CD4-positive, alpha-beta memory T cell (primary cell): ENCODE measurements around the gene KLHL35. TPM values are rescaled to one million over a fixed set of nuclear protein-coding genes. Genes with fewer than 3 reads are reported as not detected.

Source experiments
- CTCF ChIA-PET: fragments of 350-600 bp; sonication (Branson Sonifier 250); formaldehyde crosslinking; loops from one replicate; lab custom pipeline; 2021; ENCODE audit warnings: inconsistent platforms; ENCODE audit not compliant: partially characterized antibody; lab: Charles Lee
- POLR2A ChIA-PET: fragments of 350-600 bp; sonication (Branson Sonifier 250); formaldehyde crosslinking; loops from one replicate; lab custom pipeline; 2021; ENCODE audit not compliant: partially characterized antibody; lab: Charles Lee
- DNase-seq, 5 donors: peaks; one replicate each; pipeline versions ENCODE4 v3.0.0 to v3.0.0-alpha.2; 2020 to 2022; ENCODE audit warnings: mixed read lengths in 1 of 5
- H3K27ac ChIP-seq: one replicate; pipeline ENCODE4 v1.7.0; 2013; ENCODE audit warnings: low read depth, low read length
- H3K27me3 ChIP-seq: 2 replicates; pipeline ENCODE4 v1.7.0; 2013; ENCODE audit warnings: mild to moderate bottlenecking, low read length, moderate library complexity; ENCODE audit not compliant: insufficient read depth
- H3K36me3 ChIP-seq: 2 replicates; pipeline ENCODE4 v1.7.0; 2013; ENCODE audit warnings: mild to moderate bottlenecking, low read length, moderate library complexity; ENCODE audit not compliant: insufficient read depth
- H3K4me1 ChIP-seq: 2 replicates; pipeline ENCODE4 v1.7.0; 2013; ENCODE audit warnings: mild to moderate bottlenecking, low read length, moderate library complexity; ENCODE audit not compliant: insufficient read depth
- H3K4me3 ChIP-seq, 2 donors: one replicate each; pipeline ENCODE4 v1.7.0; 2013; ENCODE audit warnings: low read length in 2 of 2, mild to moderate bottlenecking in 1 of 2
- H3K9me3 ChIP-seq, 2 donors: one replicate each; pipeline ENCODE4 v1.7.0; 2013; ENCODE audit warnings: low read length in 2 of 2, control low read depth in 1 of 2; ENCODE audit not compliant: control insufficient read depth in 1 of 2
- H3K27ac Mint-ChIP-seq, 7 donors: one replicate each; pipeline ENCODE4 v1.8.0; 2020 to 2021; ENCODE audit warnings: mixed read lengths in 7 of 7, mild to moderate bottlenecking in 6 of 7, inconsistent platforms in 3 of 7, moderate library complexity in 3 of 7
- H3K27me3 Mint-ChIP-seq, 2 donors: one replicate each; pipeline ENCODE4 v1.8.0; 2020 to 2021; ENCODE audit warnings: mixed read lengths in 2 of 2
- H3K36me3 Mint-ChIP-seq, 2 donors: one replicate each; pipeline ENCODE4 v1.8.0; 2020 to 2021; ENCODE audit warnings: mixed read lengths in 2 of 2, inconsistent platforms in 1 of 2, mild to moderate bottlenecking in 1 of 2
- H3K4me1 Mint-ChIP-seq, 4 donors: one replicate each; pipeline ENCODE4 v1.8.0; 2020 to 2021; ENCODE audit warnings: mixed read lengths in 4 of 4, mild to moderate bottlenecking in 1 of 4
- H3K4me3 Mint-ChIP-seq, 8 donors: one replicate each; pipeline ENCODE4 v1.8.0; 2020 to 2021; ENCODE audit warnings: mixed read lengths in 8 of 8, mild to moderate bottlenecking in 7 of 8, moderate library complexity in 6 of 8, inconsistent platforms in 3 of 8
- H3K9me3 Mint-ChIP-seq, 8 donors: one replicate each; pipeline ENCODE4 v1.8.0; 2020 to 2021; ENCODE audit warnings: mixed read lengths in 8 of 8, mild to moderate bottlenecking in 5 of 8, inconsistent platforms in 3 of 8, moderate library complexity in 1 of 8
- intact Hi-C: fragments of 100-400 bp; cut with micrococcal nuclease; formaldehyde crosslinking; loops from one replicate; pipeline ENCODE4 v1.15.1; 2023
- polyA plus RNA-seq, 2 donors: library from polyadenylated mRNA; unstranded; fragments of 300-500 nt; fragmentation: Illumina TruSeq; gene quantifications; one replicate each; pipeline ENCODE4 v1.2.3, GENCODE V29; 2021
- total RNA-seq, 2 experiments: library from RNA; stranded (reverse); gene quantifications; one replicate each; pipeline ENCODE4 v1.2.3, GENCODE V29; 2021

Gene KLHL35
- total and polyA plus RNA-seq, 4 experiments from 2014 or later: 0.93 to 1.5 (median 1.3) TPM

GRCh38 chr11:75440960-75441803 is 8.2 kb upstream of the KLHL35 start:
- no peak for DNase-seq
- peaks cover 0 to 7% (median 3%) of the 10 kb centered on the region in 4 donors for H3K4me1 Mint-ChIP-seq
- no peaks in the 10 kb centered on the region for H3K9me3 Mint-ChIP-seq
- ChIA-PET CTCF (interaction anchor here (5.7 to 8.3 kb wide), 2 partner anchors 52 to 91 kb away, joined by 36 to 301 read pairs; no protein-coding TSS in a partner anchor), POLR2A (interaction anchor here (1.1 kb wide), 1 partner anchor 85 kb away, joined by 3 read pairs; the partner anchor contains the start of gene GDPD5)
- H3K27ac Mint-ChIP-seq: no peak overlapping the region
- no peaks in the 10 kb centered on the region for H3K27me3 Mint-ChIP-seq
- no peak overlapping the region for H3K27ac ChIP-seq
- H3K27me3 ChIP-seq: no peaks in the 10 kb centered on the region
- peaks cover 21 to 35% of the 10 kb centered on the region in 2 donors for H3K36me3 Mint-ChIP-seq
- no peak overlapping the region for H3K4me3 ChIP-seq
- no peak overlapping the region for H3K4me3 Mint-ChIP-seq
- peaks cover 4% of the 10 kb centered on the region for H3K36me3 ChIP-seq
- peaks cover 5% of the 10 kb centered on the region for H3K4me1 ChIP-seq
- no peaks in the 10 kb centered on the region for H3K9me3 ChIP-seq
- intact Hi-C loops: no loop called here

GRCh38 chr11:75439495-75440120 is 6.6 kb upstream of the KLHL35 start:
- Histone ChIP-seq H3K4me1 (no peaks in the 10 kb centered on the region), H3K27ac (no peak overlapping the region), H3K9me3 (no peaks in the 10 kb centered on the region), H3K36me3 (peaks cover 4% of the 10 kb centered on the region), H3K4me3 (no peak overlapping the region), H3K27me3 (no peaks in the 10 kb centered on the region)
- peak overlapping the region in 1 of 7 donors; percentile 53 for H3K27ac Mint-ChIP-seq
- DNase-seq: no peak
- ChIA-PET CTCF (interaction anchor here (1.5 to 8.3 kb wide), 2 partner anchors 93 to 160 kb away, joined by 4 to 301 read pairs; no protein-coding TSS in a partner anchor), POLR2A (no interaction called here)
- no peaks in the 10 kb centered on the region for H3K9me3 Mint-ChIP-seq
- H3K4me1 Mint-ChIP-seq: no peaks in the 10 kb centered on the region
- peaks cover 27 to 44% of the 10 kb centered on the region in 2 donors for H3K36me3 Mint-ChIP-seq
- intact Hi-C loops: no loop called here
- no peaks in the 10 kb centered on the region for H3K27me3 Mint-ChIP-seq
- H3K4me3 Mint-ChIP-seq: no peak overlapping the region

- Histone ChIP-seq H3K4me3 (no peak overlapping the region), H3K27ac (no peak overlapping the region), H3K9me3 (no peaks in the 10 kb centered on the region), H3K4me1 (no peaks in the 10 kb centered on the region), H3K36me3 (peaks cover 4% of the 10 kb centered on the region), H3K27me3 (no peaks in the 10 kb centered on the region)
- Mint-ChIP-seq H3K4me1 (no peaks in the 10 kb centered on the region), H3K27me3 (no peaks in the 10 kb centered on the region), H3K9me3 (no peaks in the 10 kb centered on the region), H3K4me3 (no peak overlapping the region), H3K27ac (peak overlapping the region in 1 of 7 donors; percentile 24), H3K36me3 (peaks cover 27 to 44% of the 10 kb centered on the region in 2 donors)
- intact Hi-C loops: no loop called here
- DNase-seq: no peak
- ChIA-PET CTCF (interaction anchor here (1.5 to 8.3 kb wide), 2 partner anchors 94 to 159 kb away, joined by 4 to 301 read pairs; no protein-coding TSS in a partner anchor), POLR2A (no interaction called here)
These were observed 6.0 kb upstream of the KLHL35 start for GRCh38 chr11:75439026-75439425.

GRCh38 chr11:75437966-75438659 is 5.1 kb upstream of the KLHL35 start:
- no peak for DNase-seq
- H3K4me3 ChIP-seq: no peak overlapping the region
- Mint-ChIP-seq H3K27ac (peak overlapping the region in 2 of 7 donors; percentile 24 to 60), H3K4me3 (no peak overlapping the region), H3K9me3 (no peaks in the 10 kb centered on the region), H3K4me1 (peaks cover 0 to 3% (median 0%) of the 10 kb centered on the region in 4 donors), H3K36me3 (peaks cover 27 to 39% of the 10 kb centered on the region in 2 donors), H3K27me3 (peaks cover 2 to 3% of the 10 kb centered on the region in 2 donors)
- no peaks in the 10 kb centered on the region for H3K27me3 ChIP-seq
- POLR2A ChIA-PET: interaction anchor here (0.6 kb wide), 1 partner anchor 38 kb away, joined by 3 read pairs; no protein-coding TSS in a partner anchor
- no peaks in the 10 kb centered on the region for H3K4me1 ChIP-seq
- peaks cover 4% of the 10 kb centered on the region for H3K36me3 ChIP-seq
- CTCF ChIA-PET: interaction anchor here (1.5 kb wide), 1 partner anchor 158 kb away, joined by 4 read pairs; no protein-coding TSS in a partner anchor
- intact Hi-C loops: no loop called here
- no peak overlapping the region for H3K27ac ChIP-seq
- H3K9me3 ChIP-seq: no peaks in the 10 kb centered on the region

GRCh38 chr11:75436806-75437205 is 3.8 kb upstream of the KLHL35 start:
- H3K27me3 ChIP-seq: no peaks in the 10 kb centered on the region
- H3K27ac Mint-ChIP-seq: no peak overlapping the region
- no peaks in the 10 kb centered on the region for H3K9me3 Mint-ChIP-seq
- CTCF ChIA-PET: no interaction called here
- peaks cover 4 to 9% of the 10 kb centered on the region in 2 donors for H3K27me3 Mint-ChIP-seq
- H3K36me3 ChIP-seq: peaks cover 4% of the 10 kb centered on the region
- no peaks in the 10 kb centered on the region for H3K9me3 ChIP-seq
- no peak for DNase-seq
- POLR2A ChIA-PET: no interaction called here
- no peak overlapping the region for H3K27ac ChIP-seq
- H3K36me3 Mint-ChIP-seq: peaks cover 27 to 39% of the 10 kb centered on the region in 2 donors
- H3K4me1 Mint-ChIP-seq: peaks cover 0 to 10% (median 1%) of the 10 kb centered on the region in 4 donors
- intact Hi-C loops: no loop called here
- H3K4me3 ChIP-seq: no peak overlapping the region
- H3K4me3 Mint-ChIP-seq: no peak overlapping the region
- no peaks in the 10 kb centered on the region for H3K4me1 ChIP-seq

- Mint-ChIP-seq H3K27ac (peak overlapping the region in 1 of 7 donors; percentile 22), H3K4me1 (peaks cover 5 to 22% (median 9%) of the 10 kb centered on the region in 4 donors), H3K4me3 (no peak overlapping the region), H3K27me3 (peaks cover 7 to 20% of the 10 kb centered on the region in 2 donors), H3K9me3 (peaks cover 0 to under 1% (median 0%) of the 10 kb centered on the region in 8 donors), H3K36me3 (peaks cover 27 to 41% of the 10 kb centered on the region in 2 donors)
- POLR2A ChIA-PET: no interaction called here
- CTCF ChIA-PET: interaction anchor here (1.9 kb wide), 1 partner anchor 9 kb away, joined by 6 read pairs; no protein-coding TSS in a partner anchor
- no peak for DNase-seq
- Histone ChIP-seq H3K27me3 (peaks cover 6% of the 10 kb centered on the region), H3K9me3 (no peaks in the 10 kb centered on the region), H3K4me3 (no peak overlapping the region), H3K27ac (no peak overlapping the region), H3K36me3 (peaks cover 4% of the 10 kb centered on the region), H3K4me1 (peaks cover 9% of the 10 kb centered on the region)
- intact Hi-C loops: no loop called here
These were observed 2.5 kb upstream of the KLHL35 start for GRCh38 chr11:75435571-75435925.
